HFF-Myc (cell line): Measurements from ENCODE around the gene CEMP1.

ENCODE experiments used
- DNase-seq: peaks from one replicate; pipeline ENCODE4 v3.0.0-alpha.2; 2011; ENCODE audit warnings: low read depth; ENCODE audit errors: extremely low read depth
- H3K4me3 ChIP-seq: replicated peaks from 2 replicates; pipeline ENCODE4 v1.5.1; 2011; ENCODE audit warnings: low read depth, mild to moderate bottlenecking, control low read depth, low read length
- CTCF ChIP-seq: IDR thresholded peaks from 2 replicates; pipeline ENCODE4 v1.5.1; 2012; ENCODE audit warnings: mild to moderate bottlenecking, low read depth, low read length, control low read depth; ENCODE audit errors: missing control alignments

The CEMP1 gene

GRCh38 chr16:2529061-2529931 lies 1.9 kb downstream of the CEMP1 start:
- no peak for TF ChIP-seq CTCF
- no peak overlapping the region for H3K4me3 ChIP-seq
- no peak for DNase-seq

GRCh38 chr16:2528161-2529060 lies 2.8 kb downstream of the CEMP1 start:
- no peak for DNase-seq
- TF ChIP-seq CTCF, result no peak
- no peak overlapping the region for H3K4me3 ChIP-seq

- no peak for DNase-seq
Observed at GRCh38 chr16:2527784-2528100, 3.5 kb downstream of the CEMP1 start.

GRCh38 chr16:2527071-2527783 lies 4.0 kb downstream of the CEMP1 start:
- DNase-seq, result no peak
- no peak overlapping the region for H3K4me3 ChIP-seq
- TF ChIP-seq CTCF, result no peak

More at GRCh38 chr16:2527784-2528100, 3.5 kb downstream of the CEMP1 start:
- H3K4me3 ChIP-seq, result no peak overlapping the region
- TF ChIP-seq CTCF, result no peak

- no peak for DNase-seq
- no peak overlapping the region for H3K4me3 ChIP-seq
- no peak for TF ChIP-seq CTCF
Observed at GRCh38 chr16:2526135-2526534, 5.1 kb downstream of the CEMP1 start.

- no peak for DNase-seq
- no peak for TF ChIP-seq CTCF
Observed at GRCh38 chr16:2524339-2524938, 6.8 kb downstream of the CEMP1 start.

More at GRCh38 chr16:2524339-2524938, 6.8 kb downstream of the CEMP1 start:
- no peak overlapping the region for H3K4me3 ChIP-seq
